Measurements from ENCODE around the gene AIF1. TPM values are rescaled to one million over a fixed set of nuclear protein-coding genes. Genes with fewer than 3 reads are reported as not detected.

The AIF1 gene
- total RNA-seq, 4 donors from 2014 or later: 2.6 to 16.3 (median 5.8) TPM

DNA sequence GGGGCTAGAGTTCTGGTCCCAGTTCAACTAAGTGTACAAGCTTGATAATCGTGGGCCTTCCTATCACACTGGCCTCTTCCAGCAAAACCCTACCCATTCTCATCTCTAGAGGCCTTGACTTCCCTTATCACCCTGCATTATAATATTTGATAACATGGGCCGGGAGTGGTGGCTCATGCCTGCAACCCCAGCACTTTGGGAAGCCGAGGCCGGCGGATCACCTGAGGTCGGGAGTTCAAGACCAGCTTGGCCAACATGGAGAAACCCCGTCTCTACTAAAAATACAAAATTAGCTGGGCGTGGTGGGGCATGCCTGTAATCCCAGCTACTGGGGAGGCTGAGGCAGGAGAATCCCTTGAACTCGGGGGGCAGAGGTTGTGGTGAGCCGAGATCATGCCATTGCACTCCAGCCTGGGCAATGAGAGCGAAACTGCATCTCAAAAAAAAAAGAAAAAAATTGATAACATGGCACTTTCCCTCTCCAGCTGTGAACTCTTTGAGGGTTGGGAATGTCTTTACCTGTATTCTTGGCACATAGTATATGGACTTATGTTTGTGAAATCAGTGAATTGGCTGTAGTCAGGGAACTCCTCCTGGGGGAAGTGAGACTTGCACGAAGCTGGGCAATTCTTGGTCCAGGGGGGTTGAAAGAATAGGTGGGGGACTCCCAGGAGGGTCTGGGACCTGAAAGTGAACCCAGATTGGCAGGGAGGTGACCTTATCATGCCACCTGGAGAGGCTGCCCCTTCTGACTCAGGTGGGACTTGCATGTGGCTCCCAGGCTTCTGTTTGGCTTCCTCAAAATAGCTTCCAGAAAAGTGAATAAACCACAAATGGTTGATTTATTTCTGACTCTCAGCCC lies 46.5 kb downstream of the AIF1 start:
- Histone ChIP-seq H3K4me1 (peaks cover 60% of the 10 kb centered on the region), H3K9me3 (no peaks in the 10 kb centered on the region), H3K4me3 (peak overlapping the region; percentile 65), H3K27ac (peak overlapping the region; percentile 87), H3K27me3 (no peaks in the 10 kb centered on the region), H3K36me3 (peaks cover 4% of the 10 kb centered on the region)
- TF ChIP-seq POLR2A (IDR thresholded peaks at IDR 0.05) (no peak), CTCF (IDR thresholded peaks at IDR 0.05) (no peak), EP300 (IDR thresholded peaks at IDR 0.05) (no peak), POLR2AphosphoS5 (IDR thresholded peaks at IDR 0.05) (no peak)
- 78% methylated on average over 12 of the region's 12 CpGs for WGBS
- no peak for DNase-seq (ENCODE audit: low spot score in 2 of 2)

GRCh38 chr6:31662124-31662723 lies 47.2 kb downstream of the AIF1 start:
- no peak overlapping the region for H3K4me3 ChIP-seq
- H3K9me3 ChIP-seq: no peaks in the 10 kb centered on the region
- peaks cover 7% of the 10 kb centered on the region for H3K36me3 ChIP-seq
- H3K27ac ChIP-seq: no peak overlapping the region
- 88% methylated on average over 12 of the region's 12 CpGs for WGBS
- no peak for DNase-seq (ENCODE audit: low spot score in 2 of 2)
- H3K27me3 ChIP-seq: no peaks in the 10 kb centered on the region
- H3K4me1 ChIP-seq: peaks cover 67% of the 10 kb centered on the region
- TF ChIP-seq POLR2A (IDR thresholded peaks at IDR 0.05) (no peak), POLR2AphosphoS5 (IDR thresholded peaks at IDR 0.05) (no peak)

DNA sequence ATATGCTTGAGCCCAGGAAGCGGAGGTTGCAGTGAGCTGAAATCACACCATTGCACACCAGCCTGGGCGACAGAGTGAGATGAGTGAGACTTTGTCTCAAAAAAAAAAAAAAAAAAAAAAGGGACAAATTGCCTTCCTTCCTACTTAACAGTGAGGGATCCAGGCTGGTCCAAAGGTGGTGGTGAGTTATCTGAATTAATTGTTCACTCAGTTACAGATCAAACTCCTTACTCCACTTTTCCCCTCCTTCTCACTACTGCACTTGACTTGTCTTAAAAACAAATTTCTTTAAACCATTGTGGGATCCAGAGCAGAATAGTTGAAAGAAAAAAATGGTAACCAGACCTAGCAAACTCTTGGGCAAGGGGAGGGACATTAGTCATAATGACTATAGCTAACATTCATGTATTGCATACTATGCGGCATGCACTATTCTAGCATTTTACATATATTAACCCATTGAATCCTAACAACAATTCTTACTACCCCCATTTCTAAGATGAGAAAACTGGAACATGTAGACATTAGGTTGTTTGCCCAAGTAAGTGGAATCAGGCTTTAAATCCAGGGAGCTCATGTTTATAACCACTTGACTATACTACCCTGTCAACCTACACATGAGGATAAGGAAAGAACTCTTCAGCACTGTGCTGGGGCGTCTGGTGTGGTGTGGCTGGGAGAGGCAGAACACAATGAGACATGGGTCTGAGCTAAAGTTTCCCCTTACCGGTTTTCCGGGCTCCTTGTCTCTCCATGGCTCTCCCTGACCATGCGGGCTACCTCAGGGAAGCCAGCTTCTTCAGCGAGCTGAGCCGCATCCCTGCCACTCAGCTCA lies 48.3 kb downstream of the AIF1 start:
- Histone ChIP-seq H3K27me3 (no peaks in the 10 kb centered on the region), H3K9me3 (no peaks in the 10 kb centered on the region), H3K36me3 (peaks cover 18% of the 10 kb centered on the region), H3K4me1 (peaks cover 73% of the 10 kb centered on the region), H3K4me3 (peak overlapping the region; percentile 84), H3K27ac (peak overlapping the region; percentile 98)
- DNase-seq (ENCODE audit: low spot score in 2 of 2): no peak
- 59% methylated on average over 9 of the region's 9 CpGs for WGBS
- no peak for TF ChIP-seq CTCF (IDR thresholded peaks at IDR 0.05)
- TF ChIP-seq POLR2AphosphoS5 (IDR thresholded peaks at IDR 0.05): no peak
- TF ChIP-seq POLR2A (IDR thresholded peaks at IDR 0.05): no peak
- no peak for TF ChIP-seq EP300 (IDR thresholded peaks at IDR 0.05)

DNA sequence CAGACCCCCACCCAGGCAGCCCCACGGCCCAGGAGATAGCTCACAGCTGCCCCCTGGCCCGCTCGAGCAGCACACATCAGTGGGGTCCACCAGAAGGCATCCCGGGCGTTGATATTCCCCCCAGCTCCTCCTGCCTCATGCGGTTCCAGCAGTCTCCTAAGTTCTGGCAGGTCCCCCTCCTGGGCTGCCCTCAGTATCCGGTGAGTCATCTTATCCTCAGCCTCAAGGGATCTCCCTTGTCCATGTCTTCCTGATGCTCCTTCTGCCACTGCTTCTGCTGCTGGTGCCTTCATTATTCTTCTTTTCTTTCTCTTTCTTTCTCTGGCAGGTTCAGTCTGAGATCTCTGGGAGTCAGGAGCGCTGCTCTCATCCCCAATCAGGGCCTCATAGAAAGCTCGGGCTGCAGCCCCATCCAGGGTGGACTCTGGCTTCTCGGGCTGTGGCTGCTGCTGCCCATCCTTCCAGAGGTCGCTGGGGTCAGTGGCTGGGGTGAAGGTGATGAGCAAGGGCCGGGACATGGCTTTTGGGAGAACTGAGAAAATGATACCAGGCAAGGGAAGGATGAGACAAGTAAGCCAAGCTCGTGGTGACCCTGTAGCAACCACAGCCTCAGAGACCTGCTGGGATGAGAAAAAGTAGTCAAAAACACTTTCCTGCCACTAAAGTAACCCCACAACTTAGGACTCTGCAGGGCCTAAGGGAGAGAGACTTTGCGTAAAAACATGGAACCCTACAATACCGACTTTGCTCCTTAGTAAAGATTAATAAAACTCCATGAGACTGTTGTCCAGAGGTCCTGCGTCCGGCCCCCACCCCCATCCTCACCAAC lies 49.1 kb downstream of the AIF1 start:
- H3K36me3 ChIP-seq: peaks cover 27% of the 10 kb centered on the region
- WGBS: 17% methylated on average over 17 of the region's 17 CpGs
- DNase-seq (ENCODE audit: low spot score in 2 of 2): peak in 1 of 2 donors; percentile 81
- peaks cover 64% of the 10 kb centered on the region for H3K4me1 ChIP-seq
- peak overlapping the region; percentile 98 for H3K27ac ChIP-seq
- TF ChIP-seq CTCF (IDR thresholded peaks at IDR 0.05) (no peak), EP300 (IDR thresholded peaks at IDR 0.05) (no peak), POLR2A (IDR thresholded peaks at IDR 0.05) (no peak), POLR2AphosphoS5 (IDR thresholded peaks at IDR 0.05) (no peak)
- no peaks in the 10 kb centered on the region for H3K9me3 ChIP-seq
- H3K4me3 ChIP-seq: peak overlapping the region; percentile 84
- no peaks in the 10 kb centered on the region for H3K27me3 ChIP-seq
